AG04450 (cell line): Measurements from ENCODE around the gene CAPSL. TPM values are rescaled to one million over a fixed set of nuclear protein-coding genes. Genes with fewer than 3 reads are reported as not detected.
"Not testable (repeated sequence)": the region's sequence is repeated elsewhere in the genome, so short reads cannot be mapped to it uniquely, and the experiment has no call there.

Experiments used
- CTCF ChIA-PET: fragments of 300-600, 350-600 bp; formaldehyde crosslinking; extraction: SDS; loops from one replicate; lab custom pipeline; 2022; ENCODE audit warnings: antibody characterized with exemption, inconsistent platforms; lab: Charles Lee
- POLR2A ChIA-PET: fragments of 350-600 bp; formaldehyde crosslinking; extraction: SDS; loops from one replicate; lab custom pipeline; 2021; ENCODE audit warnings: antibody characterized with exemption, inconsistent platforms; lab: Yijun Ruan, JAX
- DNase-seq: peaks from one replicate; pipeline ENCODE4 v3.0.0-alpha.2; 2011; ENCODE audit warnings: low read depth, low spot score
- H3K27ac ChIP-seq: one replicate; pipeline ENCODE4 v1.5.1; 2012; ENCODE audit warnings: low read depth, low read length, control low read depth
- H3K27me3 ChIP-seq: one replicate; pipeline ENCODE4 v1.6.0; 2012; ENCODE audit warnings: low read length; ENCODE audit not compliant: control insufficient read depth, insufficient read depth
- H3K4me3 ChIP-seq: 2 replicates; pipeline ENCODE4 v1.5.1; 2011; ENCODE audit warnings: mild to moderate bottlenecking, low read depth, low read length, control low read depth
- H3K9me3 ChIP-seq: 2 replicates; pipeline ENCODE4 v1.5.1; 2012; ENCODE audit warnings: low read length; ENCODE audit not compliant: control insufficient read depth, insufficient read depth
- CTCF ChIP-seq: IDR thresholded peaks from 2 replicates; pipeline ENCODE4 v1.5.1; 2011; ENCODE audit warnings: low read depth, low read length, control low read depth, inconsistent platforms
- polyA minus RNA-seq: library from RNA; depleted of rRNA, polyadenylated mRNA; stranded (reverse); fragments of >200 nt; gene quantifications from 2 replicates; pipeline ENCODE4 v1.2.3, GENCODE V29; 2011; rRNA and poly(A)+ RNA removed
- polyA plus RNA-seq: library from polyadenylated mRNA; depleted of rRNA; stranded (reverse); fragments of >200 nt; gene quantifications from 2 replicates; pipeline ENCODE4 v1.2.3, GENCODE V29; 2011; rRNA removed

CAPSL gene
- polyA plus RNA-seq (0.09 and 0.19 TPM in 2 replicates), polyA minus RNA-seq (not detected in 2 replicates)

GRCh38 chr5:35938568-35939227 is at the start of gene CAPSL:
TSS of gene CAPSL (minus strand) at chr5:35938622. CDS start at chr5:35921120, 17,502 bp downstream.
- Histone ChIP-seq H3K27ac (no peak within 1 kb of the TSS), H3K9me3 (no peaks in the 10 kb centered on the region), H3K27me3 (peaks cover 9% of the 10 kb centered on the region), H3K4me3 (no peak within 1 kb of the TSS)
- ChIA-PET CTCF (interaction anchor here (0.6 to 1.5 kb wide), 7 partner anchors 8 to 492 kb away, joined by 3 to 9 read pairs (median 4); no protein-coding TSS in a partner anchor), POLR2A (interaction anchor here (0.7 kb wide), 1 partner anchor 448 kb away, joined by 3 read pairs; no protein-coding TSS in a partner anchor)
- TF ChIP-seq CTCF = no peak
- no peak for DNase-seq

- Histone ChIP-seq H3K27me3 (peaks cover 4% of the 10 kb centered on the region), H3K9me3 (no peaks in the 10 kb centered on the region), H3K4me3 (no peak overlapping the region), H3K27ac (no peak overlapping the region)
- TF ChIP-seq CTCF = no peak
- POLR2A ChIA-PET = no interaction called here
- CTCF ChIA-PET = interaction anchor here (0.9 kb wide), 1 partner anchor 91 kb away, joined by 4 read pairs; no protein-coding TSS in a partner anchor
- DNase-seq = no peak
Observed at GRCh38 chr5:35987776-35988175, 49.4 kb upstream of the CAPSL start.

GRCh38 chr5:35979715-35980114 is 41.3 kb upstream of the CAPSL start:
- POLR2A ChIA-PET = no interaction called here
- Histone ChIP-seq H3K27ac (no peak overlapping the region), H3K27me3 (peaks cover 2% of the 10 kb centered on the region), H3K9me3 (no peaks in the 10 kb centered on the region), H3K4me3 (no peak overlapping the region)
- TF ChIP-seq CTCF = no peak
- CTCF ChIA-PET = no interaction called here
- no peak for DNase-seq

GRCh38 chr5:35976859-35977258 is 38.4 kb upstream of the CAPSL start:
- H3K4me3 ChIP-seq, H3K9me3 ChIP-seq, CTCF ChIA-PET, DNase-seq, H3K27me3 ChIP-seq, POLR2A ChIA-PET, H3K27ac ChIP-seq: not testable (repeated sequence)

GRCh38 chr5:35974570-35974969 is 36.1 kb upstream of the CAPSL start:
- Histone ChIP-seq H3K27me3 (peaks cover 2% of the 10 kb centered on the region), H3K4me3 (no peak overlapping the region), H3K9me3 (no peaks in the 10 kb centered on the region), H3K27ac (no peak overlapping the region)
- DNase-seq = no peak
- TF ChIP-seq CTCF = no peak
- POLR2A ChIA-PET = no interaction called here
- CTCF ChIA-PET = no interaction called here
